Thoracic aorta (tissue), 2 donors: ENCODE data around the gene AKAP5. TPM values are rescaled to one million over a fixed set of nuclear protein-coding genes. Genes with fewer than 3 reads are reported as not detected.
"Not testable (repeated sequence)": the region's sequence is repeated elsewhere in the genome, so short reads cannot be mapped to it uniquely, and the experiment has no call there.

Source experiments
- ATAC-seq: fragments of 150-250 bp; one replicate; pipeline ENCODE4 v1.8.0; 2017; ENCODE audit warnings: low read depth; ENCODE audit not compliant: insufficient number of reproducible peaks, low FRiP score
- DNase-seq: peaks from one replicate; pipeline ENCODE4 v3.0.0-alpha.2; 2020; ENCODE audit warnings: low spot score
- H3K27ac ChIP-seq, 2 donors: fragments of 200-600 bp; sonication (generic); 1 replicate in 1 of 2; 2 replicates in 1 of 2; pipeline ENCODE4 v1.5.1; 2016; ENCODE audit warnings: mild to moderate bottlenecking in 2 of 2, moderate library complexity in 2 of 2
- H3K27me3 ChIP-seq: fragments of 200-600 bp; sonication (generic); replicated peaks from 2 replicates; pipeline ENCODE4 v1.6.0; 2016; ENCODE audit warnings: mild to moderate bottlenecking; ENCODE audit not compliant: insufficient read depth
- H3K36me3 ChIP-seq: fragments of 200-600 bp; sonication (generic); one replicate; pipeline ENCODE4 v1.5.1; 2016
- H3K4me1 ChIP-seq, 2 donors: fragments of 200-600 bp; sonication (generic); 1 replicate in 1 of 2; 2 replicates in 1 of 2; pipeline versions ENCODE4 v1.5.1 to v1.6.0; 2016; ENCODE audit warnings: low read depth in 2 of 2, mild to moderate bottlenecking in 1 of 2; ENCODE audit not compliant: control insufficient read depth in 1 of 2
- H3K4me3 ChIP-seq: fragments of 200-600 bp; sonication (generic); 2 replicates; pipeline ENCODE4 v1.5.1; 2016; ENCODE audit warnings: mild to moderate bottlenecking
- H3K9me3 ChIP-seq: fragments of 200-600 bp; sonication (generic); 2 replicates; pipeline ENCODE4 v1.5.1; 2016
- CTCF ChIP-seq: fragments of 200-600 bp; sonication (generic); IDR thresholded peaks from one replicate; pipeline ENCODE4 v1.5.1; 2019; ENCODE audit warnings: antibody characterized with exemption
- total RNA-seq, 2 donors: library from RNA; depleted of rRNA; stranded (reverse); fragments of >200 nt; gene quantifications; one replicate each; pipeline versions ENCODE4 v1.1.0 to v1.2.3, GENCODE V29; 2016

Gene AKAP5
- total RNA-seq, 2 donors from 2014 or later: 2.8 to 4.3 TPM

DNA sequence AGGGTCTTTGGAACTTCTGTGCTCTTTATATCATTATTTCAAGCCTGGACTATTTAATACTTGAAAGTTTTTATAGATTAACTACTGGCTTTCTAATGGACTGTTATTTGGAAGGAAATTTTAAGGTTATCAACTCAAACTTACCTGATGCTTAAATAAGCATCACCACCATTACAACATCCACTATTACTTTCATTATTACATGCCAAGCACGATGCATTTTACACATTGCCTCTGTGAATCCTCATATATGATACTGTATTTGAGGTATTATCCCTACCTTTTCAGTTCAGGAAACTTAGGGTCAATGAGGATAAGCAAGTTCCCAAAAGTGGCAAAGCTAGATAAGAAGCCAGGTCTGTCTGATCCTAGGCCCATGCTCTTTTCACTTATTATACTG is 51.7 kb downstream of the AKAP5 start:
- DNase-seq (no peak), ATAC-seq (no peak)
- TF ChIP-seq CTCF: no peak
- Histone ChIP-seq H3K27me3 (no peaks in the 10 kb centered on the region), H3K27ac (no peak overlapping the region), H3K4me3 (no peak overlapping the region), H3K36me3 (no peaks in the 10 kb centered on the region), H3K4me1 (peaks cover 10 to 36% of the 10 kb centered on the region in 2 donors), H3K9me3 (no peaks in the 10 kb centered on the region)

DNA sequence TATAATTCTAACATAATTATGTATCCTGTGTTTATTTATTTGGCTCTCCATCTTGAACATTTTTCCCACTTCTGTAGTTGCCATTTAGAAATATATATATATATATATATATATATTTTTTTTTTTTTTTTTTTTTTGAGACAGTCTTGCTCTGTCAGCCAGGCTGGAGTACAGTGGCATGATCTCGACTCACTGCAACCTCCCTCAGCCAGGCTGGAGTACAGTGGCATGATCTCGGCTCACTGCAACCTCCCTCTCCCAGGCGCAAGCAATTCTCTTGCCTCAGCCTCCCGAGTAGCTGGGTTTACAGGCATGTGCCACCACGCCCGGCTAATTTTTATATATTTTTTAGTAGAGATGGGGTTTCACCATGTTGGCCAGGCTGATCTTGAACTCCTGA is 52.4 kb downstream of the AKAP5 start:
- H3K4me3 ChIP-seq, ATAC-seq, H3K27ac ChIP-seq, H3K27me3 ChIP-seq, DNase-seq, H3K36me3 ChIP-seq, H3K9me3 ChIP-seq: not testable (repeated sequence)
- H3K4me1 ChIP-seq: peaks cover 8 to 29% of the 10 kb centered on the region in 2 donors

DNA sequence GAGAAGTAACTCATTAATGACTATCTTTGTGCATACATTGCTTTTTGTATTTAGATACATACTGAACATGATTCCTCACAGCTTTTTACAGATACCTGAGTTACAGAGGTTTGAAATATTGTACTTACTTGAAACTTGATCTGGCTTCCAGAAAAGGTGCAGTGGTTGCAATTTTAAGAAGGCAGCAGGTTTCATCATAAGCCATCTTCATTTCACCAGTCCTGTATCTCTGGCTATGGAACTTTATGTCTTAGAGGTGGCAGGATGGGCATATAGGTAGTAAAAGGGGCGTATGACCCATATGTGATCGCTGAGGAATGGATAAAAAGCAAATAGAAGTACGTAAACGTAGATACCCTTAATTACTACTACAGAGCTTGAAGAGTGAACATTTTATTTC is 52.9 kb downstream of the AKAP5 start:
- Histone ChIP-seq H3K27ac (no peak overlapping the region), H3K4me1 (peaks cover 8 to 24% of the 10 kb centered on the region in 2 donors), H3K27me3 (no peaks in the 10 kb centered on the region), H3K9me3 (no peaks in the 10 kb centered on the region), H3K4me3 (no peak overlapping the region), H3K36me3 (peaks cover 3% of the 10 kb centered on the region)
- ATAC-seq: no peak
- no peak for DNase-seq
- no peak for TF ChIP-seq CTCF

- no peak overlapping the region for H3K4me3 ChIP-seq
- no peaks in the 10 kb centered on the region for H3K27me3 ChIP-seq
- no peak for TF ChIP-seq CTCF
- H3K27ac ChIP-seq: no peak overlapping the region
- DNase-seq (no peak), ATAC-seq (no peak)
- no peaks in the 10 kb centered on the region for H3K9me3 ChIP-seq
- H3K4me1 ChIP-seq: peaks cover 4 to 10% of the 10 kb centered on the region in 2 donors
- H3K36me3 ChIP-seq: peaks cover 3% of the 10 kb centered on the region
Observed at GRCh38 chr14:64520699-64521098, 55.4 kb downstream of the AKAP5 start.

DNA sequence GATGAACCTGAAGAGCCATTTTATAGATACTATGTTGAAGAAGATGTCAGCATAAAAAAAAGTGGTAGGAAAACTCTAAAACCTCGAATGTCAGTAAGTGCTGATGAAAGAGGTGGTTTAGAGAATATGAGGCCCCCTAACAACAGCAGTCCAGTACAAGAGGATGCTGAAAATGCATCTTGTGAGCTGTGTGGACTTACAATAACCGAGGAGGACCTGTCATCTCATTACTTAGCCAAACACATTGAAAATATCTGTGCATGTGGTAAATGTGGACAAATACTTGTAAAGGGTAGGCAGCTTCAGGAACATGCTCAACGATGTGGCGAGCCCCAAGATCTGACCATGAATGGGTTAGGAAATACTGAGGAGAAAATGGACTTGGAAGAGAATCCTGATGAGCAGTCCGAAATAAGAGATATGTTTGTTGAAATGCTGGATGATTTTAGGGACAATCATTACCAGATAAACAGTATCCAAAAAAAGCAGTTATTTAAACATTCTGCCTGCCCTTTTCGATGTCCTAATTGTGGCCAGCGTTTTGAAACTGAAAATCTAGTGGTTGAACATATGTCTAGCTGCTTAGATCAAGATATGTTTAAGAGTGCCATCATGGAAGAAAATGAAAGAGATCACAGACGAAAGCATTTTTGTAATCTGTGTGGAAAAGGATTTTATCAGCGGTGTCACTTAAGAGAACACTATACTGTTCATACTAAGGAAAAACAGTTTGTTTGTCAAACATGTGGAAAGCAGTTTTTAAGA is 57.5 kb downstream of the AKAP5 start:
- DNase-seq: no peak
- Histone ChIP-seq H3K4me3 (no peak overlapping the region), H3K9me3 (no peaks in the 10 kb centered on the region), H3K27me3 (no peaks in the 10 kb centered on the region), H3K4me1 (peaks cover 4% of the 10 kb centered on the region in 2 donors), H3K27ac (no peak overlapping the region), H3K36me3 (peaks cover 3% of the 10 kb centered on the region)
- TF ChIP-seq CTCF: no peak
- no peak for ATAC-seq

Other genes with a start within 250 kb of the AKAP5 start
- gene ESR2, start 171.1 kb upstream of the AKAP5 start, total RNA-seq: under 1 TPM; 0.27 to 0.71 TPM
- 10 to 100 TPM; 26.5 to 33.7 TPM for gene MTHFD1, start 77.1 kb upstream of the AKAP5 start, total RNA-seq
- 10 to 100 TPM; 13.5 to 16.9 TPM for gene ZBTB25, start 38.3 kb downstream of the AKAP5 start, total RNA-seq
- gene ZBTB1, start 39.3 kb downstream of the AKAP5 start, total RNA-seq: 10 to 100 TPM; 37.9 to 43.3 TPM
- 10 to 100 TPM; 28.5 to 33.7 TPM for gene HSPA2, start 75.2 kb downstream of the AKAP5 start, total RNA-seq
- not detected for gene PPP1R36, start 84.5 kb downstream of the AKAP5 start, total RNA-seq
- 10 to 100 TPM; 63.2 to 71.5 TPM for gene PLEKHG3, start 238.9 kb downstream of the AKAP5 start, total RNA-seq